ENCODE data around the gene R3HDM2.

The R3HDM2 gene

GRCh38 chr12:57220770-57221168 is 210.1 kb downstream of the R3HDM2 start:
- TF ChIP-seq CTCF (IDR thresholded peaks at IDR 0.05): no peak

- no peak for TF ChIP-seq CTCF (IDR thresholded peaks at IDR 0.05)
These were observed 210.7 kb downstream of the R3HDM2 start for GRCh38 chr12:57219993-57220754.

GRCh38 chr12:57219205-57219992 is 211.4 kb downstream of the R3HDM2 start:
- TF ChIP-seq CTCF (IDR thresholded peaks at IDR 0.05): no peak

- no peak for TF ChIP-seq CTCF (IDR thresholded peaks at IDR 0.05)
These were observed 212.6 kb downstream of the R3HDM2 start for GRCh38 chr12:57218030-57218853.

GRCh38 chr12:57216921-57217879 is 213.6 kb downstream of the R3HDM2 start:
- TF ChIP-seq CTCF (IDR thresholded peaks at IDR 0.05): no peak

GRCh38 chr12:57216014-57216911 is 214.6 kb downstream of the R3HDM2 start, which contains the start of gene NXPH4:
Gene NXPH4 (plus strand): TSS chr12:57216794. CDS start chr12:57216970, 176 bp downstream.
- TF ChIP-seq CTCF (IDR thresholded peaks at IDR 0.05): no peak
